PFSK-1 (cell line): Measurements from ENCODE around the gene RNF149.

Source experiments
- POLR2AphosphoS5 ChIP-seq: IDR thresholded peaks from 2 replicates; pipeline ENCODE4 v1.6.1; 2012; ENCODE audit warnings: low read depth, mild to moderate bottlenecking, control low read depth, low read length, moderate library complexity
- TAF1 ChIP-seq: IDR thresholded peaks from 2 replicates; pipeline ENCODE4 v1.6.1; 2012; ENCODE audit warnings: low read length, control low read depth, borderline replicate concordance; ENCODE audit not compliant: insufficient read depth
- TF ChIP-seq, protein P1 (sequence below), 2 experiments: IDR thresholded peaks; 2 replicates each; pipeline versions ENCODE4 v1.6.1 to v1.8.0; 2011 to 2012; ENCODE audit warnings: low read depth in 2 of 2, low read length in 2 of 2, control low read depth in 1 of 2, inconsistent platforms in 1 of 2, mild to moderate bottlenecking in 1 of 2, moderate library complexity in 1 of 2; ENCODE audit not compliant: insufficient read depth in 1 of 2

DNA sequence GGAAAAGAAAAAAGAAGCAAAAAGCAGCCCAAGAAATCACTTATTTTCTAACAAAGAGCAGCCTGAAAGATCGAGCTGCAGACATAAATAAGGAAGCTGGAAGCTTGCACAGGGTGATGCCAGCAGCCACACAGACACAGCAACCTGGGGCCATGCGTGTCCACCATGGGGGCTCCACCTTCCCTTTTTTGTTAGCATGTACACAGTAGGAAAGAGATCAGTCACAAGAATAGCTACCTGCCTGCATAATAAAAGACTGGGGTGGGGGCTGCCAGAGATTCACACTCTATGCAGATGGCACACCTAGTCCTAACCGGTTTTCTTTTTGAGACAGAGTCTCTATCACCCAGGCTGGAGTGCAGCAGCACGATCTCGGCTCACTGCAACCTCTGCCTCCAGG, 58.7 kb downstream of the RNF149 start:
- TF ChIP-seq POLR2AphosphoS5 (no peak), TAF1 (no peak)
- TF ChIP-seq, protein P1, sequence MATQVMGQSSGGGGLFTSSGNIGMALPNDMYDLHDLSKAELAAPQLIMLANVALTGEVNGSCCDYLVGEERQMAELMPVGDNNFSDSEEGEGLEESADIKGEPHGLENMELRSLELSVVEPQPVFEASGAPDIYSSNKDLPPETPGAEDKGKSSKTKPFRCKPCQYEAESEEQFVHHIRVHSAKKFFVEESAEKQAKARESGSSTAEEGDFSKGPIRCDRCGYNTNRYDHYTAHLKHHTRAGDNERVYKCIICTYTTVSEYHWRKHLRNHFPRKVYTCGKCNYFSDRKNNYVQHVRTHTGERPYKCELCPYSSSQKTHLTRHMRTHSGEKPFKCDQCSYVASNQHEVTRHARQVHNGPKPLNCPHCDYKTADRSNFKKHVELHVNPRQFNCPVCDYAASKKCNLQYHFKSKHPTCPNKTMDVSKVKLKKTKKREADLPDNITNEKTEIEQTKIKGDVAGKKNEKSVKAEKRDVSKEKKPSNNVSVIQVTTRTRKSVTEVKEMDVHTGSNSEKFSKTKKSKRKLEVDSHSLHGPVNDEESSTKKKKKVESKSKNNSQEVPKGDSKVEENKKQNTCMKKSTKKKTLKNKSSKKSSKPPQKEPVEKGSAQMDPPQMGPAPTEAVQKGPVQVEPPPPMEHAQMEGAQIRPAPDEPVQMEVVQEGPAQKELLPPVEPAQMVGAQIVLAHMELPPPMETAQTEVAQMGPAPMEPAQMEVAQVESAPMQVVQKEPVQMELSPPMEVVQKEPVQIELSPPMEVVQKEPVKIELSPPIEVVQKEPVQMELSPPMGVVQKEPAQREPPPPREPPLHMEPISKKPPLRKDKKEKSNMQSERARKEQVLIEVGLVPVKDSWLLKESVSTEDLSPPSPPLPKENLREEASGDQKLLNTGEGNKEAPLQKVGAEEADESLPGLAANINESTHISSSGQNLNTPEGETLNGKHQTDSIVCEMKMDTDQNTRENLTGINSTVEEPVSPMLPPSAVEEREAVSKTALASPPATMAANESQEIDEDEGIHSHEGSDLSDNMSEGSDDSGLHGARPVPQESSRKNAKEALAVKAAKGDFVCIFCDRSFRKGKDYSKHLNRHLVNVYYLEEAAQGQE (IDR thresholded peaks at IDR 0.05; ENCODE audit: insufficient read depth in 1 of 2, low read depth in 2 of 2, low read length in 2 of 2), result no peak
